NB4 (cell line): ENCODE measurements around the gene CADPS2.

Experiments used
- DNase-seq: peaks from one replicate; pipeline ENCODE4 v3.0.0; 2010; ENCODE audit warnings: low read depth
- H3K4me3 ChIP-seq: one replicate; pipeline ENCODE4 v1.5.1; 2011; ENCODE audit warnings: mild to moderate bottlenecking, low read depth, low read length, moderate library complexity
- CTCF ChIP-seq: IDR thresholded peaks from one replicate; pipeline ENCODE4 v1.5.1; 2012; ENCODE audit warnings: low read depth, low read length
- MAX ChIP-seq: IDR thresholded peaks from 2 replicates; pipeline ENCODE4 v1.6.1; 2011; ENCODE audit warnings: low read depth, low read length
- MYC ChIP-seq: IDR thresholded peaks from 2 replicates; pipeline ENCODE4 v1.6.1; 2011; ENCODE audit warnings: low read depth, low read length
- POLR2A ChIP-seq: IDR thresholded peaks from 2 replicates; pipeline ENCODE4 v1.6.1; 2011; ENCODE audit warnings: mild to moderate bottlenecking; ENCODE audit not compliant: insufficient read length; ENCODE audit errors: extremely low read depth

CADPS2 gene

GRCh38 chr7:122339145-122339904, 546.9 kb downstream of the CADPS2 start:
- TF ChIP-seq MYC, result no peak
- TF ChIP-seq POLR2A, result no peak
- TF ChIP-seq CTCF, result no peak
- DNase-seq, result no peak
- H3K4me3 ChIP-seq, result no peak overlapping the region

GRCh38 chr7:122337011-122337410, 549.2 kb downstream of the CADPS2 start:
- TF ChIP-seq MYC (no peak), CTCF (no peak), MAX (no peak), POLR2A (no peak)
- H3K4me3 ChIP-seq, result no peak overlapping the region
- DNase-seq, result no peak

GRCh38 chr7:122329145-122329802, 557.0 kb downstream of the CADPS2 start:
- TF ChIP-seq POLR2A (no peak), MAX (no peak), MYC (no peak), CTCF (no peak)
- no peak for DNase-seq
- H3K4me3 ChIP-seq, result no peak overlapping the region

GRCh38 chr7:122327969-122328368, 558.3 kb downstream of the CADPS2 start:
- no peak for DNase-seq
- H3K4me3 ChIP-seq, result no peak overlapping the region
- TF ChIP-seq MYC (no peak), CTCF (no peak), MAX (no peak), POLR2A (no peak)

- no peak overlapping the region for H3K4me3 ChIP-seq
- DNase-seq, result no peak
- TF ChIP-seq MYC (no peak), CTCF (no peak), MAX (no peak), POLR2A (no peak)
Observed at GRCh38 chr7:122316467-122317388, 569.5 kb downstream of the CADPS2 start.
